Endothelial cell of umbilical vein (primary cell): ENCODE results near the gene MCOLN3. TPM values are rescaled to one million over a fixed set of nuclear protein-coding genes. Genes with fewer than 3 reads are reported as not detected.

ENCODE experiments used
- BruUV-seq: library from RNA; stranded (reverse); fragments of 400-500 nt; replicated peaks from 2 replicates; lab custom pipeline; 2021; lab: Mats Ljungman, UMichigan
- CTCF ChIA-PET: fragments of 300-600, 350-600 bp; sonication (Branson Sonifier 250); formaldehyde crosslinking; loops from one replicate; lab custom pipeline; 2021; ENCODE audit warnings: antibody characterized with exemption, inconsistent platforms; lab: Charles Lee
- POLR2A ChIA-PET: fragments of 300-600, 350-600 bp; sonication (Branson Sonifier 250); formaldehyde crosslinking; loops from one replicate; lab custom pipeline; 2021; ENCODE audit warnings: antibody characterized with exemption, inconsistent platforms; lab: Charles Lee
- DNase-seq: peaks from one replicate; pipeline ENCODE4 v3.0.0-alpha.2; 2011; ENCODE audit warnings: low read depth, low spot score
- FAIRE-seq: peaks from 2 replicates; lab custom pipeline; 2011; peaks lifted over from hg19 to GRCh38; lab: Jason Lieb, UNC
- H2AFZ ChIP-seq: 2 replicates; pipeline ENCODE4 v1.6.0; 2012; ENCODE audit warnings: low read depth, low read length, control low read depth, inconsistent platforms
- H3K27ac ChIP-seq: 2 replicates; pipeline ENCODE4 v1.5.1; 2011; ENCODE audit warnings: low read depth, mild to moderate bottlenecking, control low read depth, low read length, moderate library complexity; ENCODE audit not compliant: insufficient read depth
- H3K27me3 ChIP-seq, 2 experiments: 2 replicates each; pipeline versions ENCODE4 v1.6.0 to v1.6.1; 2011; ENCODE audit warnings: low read length in 2 of 2, mixed read lengths in 1 of 2; ENCODE audit not compliant: control insufficient read depth in 2 of 2, insufficient read depth in 2 of 2
- H3K36me3 ChIP-seq, 2 experiments: 2 replicates in 1 of 2; 3 replicates in 1 of 2; pipeline ENCODE4 v1.5.1; 2011; ENCODE audit warnings: low read length in 2 of 2, mild to moderate bottlenecking in 1 of 2, moderate library complexity in 1 of 2; ENCODE audit not compliant: control insufficient read depth in 2 of 2, insufficient read depth in 2 of 2; ENCODE audit errors: extremely low read depth in 1 of 2
- H3K4me1 ChIP-seq: 3 replicates; pipeline ENCODE4 v1.5.1; 2011; ENCODE audit warnings: mild to moderate bottlenecking, low read length; ENCODE audit not compliant: control insufficient read depth, insufficient read depth; ENCODE audit errors: extremely low read depth
- H3K4me2 ChIP-seq: 2 replicates; pipeline ENCODE4 v1.6.1; 2011; ENCODE audit warnings: low read length, control low read depth, mixed read lengths; ENCODE audit not compliant: insufficient read depth
- H3K4me3 ChIP-seq, 3 experiments: fragments of 200-600 bp in 1 of 3; sonication (generic), shearing (Covaris generic) in 1 of 3; replicated peaks in 1 of 3; 2 replicates each; pipeline ENCODE4 v1.5.1; 2011 to 2016; ENCODE audit warnings: control low read depth in 3 of 3, low read length in 3 of 3, mild to moderate bottlenecking in 2 of 3, inconsistent platforms in 1 of 3, low read depth in 1 of 3, moderate library complexity in 1 of 3; ENCODE audit not compliant: insufficient read depth in 1 of 3
- H3K79me2 ChIP-seq: 2 replicates; pipeline ENCODE4 v1.6.0; 2012; ENCODE audit warnings: low read length, inconsistent platforms; ENCODE audit not compliant: control insufficient read depth, insufficient read depth
- H3K9ac ChIP-seq: replicated peaks from 2 replicates; pipeline ENCODE3; 2011; ENCODE audit warnings: low read length, control low read depth; ENCODE audit not compliant: insufficient read depth; ENCODE audit errors: extremely low read depth
- H3K9me1 ChIP-seq: replicated peaks from 3 replicates; pipeline ENCODE4 v1.6.0; 2011; ENCODE audit warnings: mild to moderate bottlenecking, low read length; ENCODE audit not compliant: control insufficient read depth, insufficient read depth; ENCODE audit errors: extremely low read depth
- H3K9me3 ChIP-seq: replicated peaks from 2 replicates; pipeline ENCODE4 v1.5.1; 2012; ENCODE audit warnings: low read length, inconsistent platforms; ENCODE audit not compliant: control insufficient read depth, insufficient read depth
- H4K20me1 ChIP-seq: replicated peaks from 2 replicates; pipeline ENCODE3; 2011; ENCODE audit warnings: mild to moderate bottlenecking, low read length; ENCODE audit not compliant: control insufficient read depth, insufficient read depth; ENCODE audit errors: extremely low read depth
- CTCF ChIP-seq, 2 donors: IDR thresholded peaks; 1 replicate in 1 of 2; 2 replicates in 1 of 2; pipeline ENCODE4 v1.5.1; 2011; ENCODE audit warnings: low read length in 2 of 2, mild to moderate bottlenecking in 2 of 2, moderate library complexity in 2 of 2, control low read depth in 1 of 2, inconsistent platforms in 1 of 2, low read depth in 1 of 2; ENCODE audit not compliant: insufficient read depth in 1 of 2; ENCODE audit errors: extremely low read depth in 1 of 2
- FOS ChIP-seq: IDR thresholded peaks from 2 replicates; pipeline ENCODE4 v1.6.1; 2011; ENCODE audit warnings: mild to moderate bottlenecking, low read length, moderate library complexity, borderline replicate concordance; ENCODE audit not compliant: insufficient read depth
- GATA2 ChIP-seq: IDR thresholded peaks from 2 replicates; pipeline ENCODE4 v1.7.0; 2011; ENCODE audit warnings: low read depth, mild to moderate bottlenecking, moderate library complexity, mixed read lengths, low read length; ENCODE audit not compliant: insufficient read length, insufficient read depth
- JUN ChIP-seq: IDR thresholded peaks from 2 replicates; pipeline ENCODE4 v1.6.1; 2011; ENCODE audit warnings: borderline replicate concordance, low read depth; ENCODE audit not compliant: insufficient read length, insufficient read depth
- MAX ChIP-seq: IDR thresholded peaks from 2 replicates; pipeline ENCODE4 v1.6.1; 2011; ENCODE audit not compliant: insufficient read depth, insufficient read length
- MYC ChIP-seq: IDR thresholded peaks from one replicate; pipeline ENCODE4 v1.6.1; 2011; ENCODE audit warnings: mild to moderate bottlenecking, low read depth, low read length
- POLR2A ChIP-seq: IDR thresholded peaks from 2 replicates; pipeline ENCODE4 v1.6.1; 2012; ENCODE audit warnings: low read depth, mild to moderate bottlenecking, control low read depth, low read length
- POLR2AphosphoS5 ChIP-seq: IDR thresholded peaks from 2 replicates; pipeline ENCODE4 v1.6.1; 2012; ENCODE audit warnings: low read depth, mild to moderate bottlenecking, control low read depth, low read length, moderate library complexity; ENCODE audit not compliant: insufficient read depth
- dilution Hi-C: fragments of 300-500 bp; cut with MboI; formaldehyde crosslinking; loops from one replicate; pipeline ENCODE4 v1.15.0; 2019; ENCODE audit warnings: low sequenced_read_pairs; ENCODE audit not compliant: extremely low pct_ligation_motif_present
- intact Hi-C: fragments of 100-400 bp; cut with micrococcal nuclease; formaldehyde crosslinking; loops from one replicate; pipeline ENCODE4 v1.10.0; 2022
- polyA plus RNA-seq, 4 experiments: library from polyadenylated mRNA; depleted of rRNA in 3 of 4; stranded (reverse) in 3 of 4; unstranded in 1 of 4; fragments of >200 nt; gene quantifications; 2 replicates each; pipeline versions ENCODE4 v1.2.1 to v1.2.3, GENCODE V29; 2011 to 2012; ENCODE audit warnings: missing spikeins in 1 of 4
- total RNA-seq: library from RNA; stranded (reverse); gene quantifications from 2 replicates; pipeline ENCODE4 v1.2.3, GENCODE V29; 2021

Gene MCOLN3
- total and polyA plus RNA-seq, 2 donors (not counting 3 experiments of a cell fraction or from before 2014, with no cell fraction given): 0.06 TPM; not detected in 1

GRCh38 chr1:85090225-85090624 is 41.9 kb upstream of the MCOLN3 start:
- no peak overlapping the region for H3K4me3 ChIP-seq
- no peaks in the 10 kb centered on the region for H3K4me1 ChIP-seq
- no peaks in the 10 kb centered on the region for H3K9me3 ChIP-seq
- no peak overlapping the region for H3K4me2 ChIP-seq
- no peaks in the 10 kb centered on the region for H3K36me3 ChIP-seq
- H3K27ac ChIP-seq: no peak overlapping the region
- BruUV-seq: no TSS peak
- no peaks in the 10 kb centered on the region for H3K9me1 ChIP-seq
- intact Hi-C loops: no loop called here
- DNase-seq (no peak), FAIRE-seq (no peak)
- dilution Hi-C loops: no loop called here
- ChIA-PET POLR2A (no interaction called here), CTCF (no interaction called here)
- H2AFZ ChIP-seq: no peak overlapping the region
- H3K27me3 ChIP-seq: peaks cover 9 to 41% of the 10 kb centered on the region in 2 experiments
- H4K20me1 ChIP-seq: no peaks in the 10 kb centered on the region
- TF ChIP-seq POLR2A (no peak), MYC (no peak), JUN (no peak), GATA2 (no peak), CTCF (IDR thresholded peaks at IDR 0.05; ENCODE audit: extremely low read depth in 1 of 2, insufficient read depth in 1 of 2, low read depth in 1 of 2, low read length in 2 of 2) (no peak), FOS (no peak)
- H3K9ac ChIP-seq: no peak overlapping the region
- H3K79me2 ChIP-seq: no peaks in the 10 kb centered on the region

- no peak overlapping the region for H3K4me2 ChIP-seq
- peak; percentile 48 for FAIRE-seq
- intact Hi-C loops: no loop called here
- H3K79me2 ChIP-seq: no peaks in the 10 kb centered on the region
- H3K4me3 ChIP-seq: no peak overlapping the region
- ChIA-PET POLR2A (no interaction called here), CTCF (interaction anchor here (1.1 to 1.2 kb wide), 2 partner anchors 12 to 144 kb away, joined by 3 to 4 read pairs; no protein-coding TSS in a partner anchor)
- H2AFZ ChIP-seq: no peak overlapping the region
- no TSS peak for BruUV-seq
- no peaks in the 10 kb centered on the region for H3K9me1 ChIP-seq
- H3K27me3 ChIP-seq: peaks cover 12 to 43% of the 10 kb centered on the region in 2 experiments
- H3K27ac ChIP-seq: no peak overlapping the region
- no peak for DNase-seq
- no peaks in the 10 kb centered on the region for H3K4me1 ChIP-seq
- no peaks in the 10 kb centered on the region for H3K36me3 ChIP-seq
- H4K20me1 ChIP-seq: no peaks in the 10 kb centered on the region
- dilution Hi-C loops: no loop called here
- H3K9ac ChIP-seq: no peak overlapping the region
- TF ChIP-seq POLR2A: no peak
- TF ChIP-seq JUN: no peak
- TF ChIP-seq MYC: no peak
- no peak for TF ChIP-seq POLR2AphosphoS5
- no peak for TF ChIP-seq FOS
- TF ChIP-seq CTCF (IDR thresholded peaks at IDR 0.05; ENCODE audit: extremely low read depth in 1 of 2, insufficient read depth in 1 of 2, low read depth in 1 of 2, low read length in 2 of 2): no peak
- TF ChIP-seq MAX: no peak
- no peak for TF ChIP-seq GATA2
- no peaks in the 10 kb centered on the region for H3K9me3 ChIP-seq
These were observed 40.9 kb upstream of the MCOLN3 start for GRCh38 chr1:85089203-85089602.
